ENCODE data around the gene VTA1. TPM values are rescaled to one million over a fixed set of nuclear protein-coding genes. Genes with fewer than 3 reads are reported as not detected.
"Not testable (repeated sequence)": the region's sequence is repeated elsewhere in the genome, so short reads cannot be mapped to it uniquely, and the experiment has no call there.

The VTA1 gene
- total RNA-seq, 1 experiment from 2014 or later: 90.8 TPM

DNA sequence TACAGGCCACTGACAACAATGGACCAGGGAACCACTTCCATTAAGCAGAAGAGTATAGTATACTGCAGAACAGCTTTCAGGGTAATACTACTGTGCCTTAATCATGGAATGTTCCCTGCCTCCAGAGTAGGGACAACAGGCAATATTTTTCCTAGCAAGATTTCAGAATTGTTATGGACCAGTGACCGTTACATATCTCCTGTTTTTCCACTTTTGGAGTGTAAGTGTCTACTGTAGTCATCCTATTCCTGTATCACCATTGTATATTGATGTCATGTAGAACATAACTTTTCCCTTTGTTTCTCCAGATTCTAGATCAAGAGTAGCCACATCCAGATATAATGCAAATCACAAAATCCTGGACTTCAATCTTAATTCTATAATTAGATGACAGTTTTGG, 16.2 kb upstream of the VTA1 start:
- Histone ChIP-seq H3K27ac (ENCODE audit: low read length) (no peak overlapping the region), H3K36me3 (ENCODE audit: insufficient read depth, low read length) (no peaks in the 10 kb centered on the region), H3K4me2 (ENCODE audit: low read depth, low read length, poor library complexity, severe bottlenecking) (no peak overlapping the region), H3K9me3 (ENCODE audit: low read length) (no peaks in the 10 kb centered on the region), H3K27me3 (ENCODE audit: low read length) (no peaks in the 10 kb centered on the region), H3K4me1 (ENCODE audit: low read length) (no peaks in the 10 kb centered on the region), H3K79me2 (ENCODE audit: low read length) (no peaks in the 10 kb centered on the region), H2AFZ (ENCODE audit: low read length) (no peak overlapping the region), H3K9me2 (replicated peaks; ENCODE audit: insufficient read depth, low read length) (no peaks in the 10 kb centered on the region), H3K9ac (ENCODE audit: low read length) (no peak overlapping the region), H4K20me1 (ENCODE audit: insufficient read depth, low read depth, low read length) (no peaks in the 10 kb centered on the region), H3K4me3 (ENCODE audit: low read length) (no peak overlapping the region)
- no peak for DNase-seq

DNA sequence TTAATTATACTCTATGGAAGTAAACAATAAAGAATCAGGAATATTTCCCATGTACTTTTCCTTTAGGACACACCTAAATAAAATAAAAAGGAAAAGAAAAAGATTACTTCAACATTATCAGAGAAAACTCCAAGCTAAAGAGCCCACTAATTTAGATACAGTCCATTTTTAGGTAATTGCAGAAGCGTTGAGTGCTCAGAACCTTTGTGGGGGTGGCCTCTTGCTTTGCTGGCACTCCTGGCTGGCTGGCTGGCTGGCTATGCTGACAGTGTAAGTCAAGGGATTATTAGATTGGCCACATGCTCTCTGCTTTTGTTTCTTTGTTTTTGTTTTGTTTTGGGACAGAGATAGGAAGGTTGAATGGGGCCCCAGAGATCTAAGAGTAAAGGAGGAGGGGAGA, 14.4 kb upstream of the VTA1 start, which contains the start of gene GJE1:
TSS of gene GJE1 (plus strand) at position 301 of the 400 bp plus-strand sequence. CDS start 234 bp downstream, outside the sequence.
- H3K27ac ChIP-seq (ENCODE audit: low read length): no peak within 1 kb of the TSS
- no peaks in the 10 kb centered on the region for H3K9me2 ChIP-seq (replicated peaks; ENCODE audit: insufficient read depth, low read length)
- no peaks in the 10 kb centered on the region for H3K27me3 ChIP-seq (ENCODE audit: low read length)
- H2AFZ ChIP-seq (ENCODE audit: low read length): no peak within 1 kb of the TSS
- H3K79me2 ChIP-seq (ENCODE audit: low read length): no peaks in the 10 kb centered on the region
- no peak within 1 kb of the TSS for H3K4me2 ChIP-seq (ENCODE audit: low read depth, low read length, poor library complexity, severe bottlenecking)
- no peaks in the 10 kb centered on the region for H3K36me3 ChIP-seq (ENCODE audit: insufficient read depth, low read length)
- no peak within 1 kb of the TSS for H3K9ac ChIP-seq (ENCODE audit: low read length)
- H3K9me3 ChIP-seq (ENCODE audit: low read length): no peaks in the 10 kb centered on the region
- no peaks in the 10 kb centered on the region for H3K4me1 ChIP-seq (ENCODE audit: low read length)
- no peak for DNase-seq
- no peaks in the 10 kb centered on the region for H4K20me1 ChIP-seq (ENCODE audit: insufficient read depth, low read depth, low read length)
- no peak within 1 kb of the TSS for H3K4me3 ChIP-seq (ENCODE audit: low read length)

GRCh38 chr6:142138876-142139275, 8.2 kb upstream of the VTA1 start:
- Histone ChIP-seq H3K27ac (ENCODE audit: low read length) (no peak overlapping the region), H3K79me2 (ENCODE audit: low read length) (no peaks in the 10 kb centered on the region), H3K9me2 (replicated peaks; ENCODE audit: insufficient read depth, low read length) (no peaks in the 10 kb centered on the region), H3K4me2 (ENCODE audit: low read depth, low read length, poor library complexity, severe bottlenecking) (no peak overlapping the region), H4K20me1 (ENCODE audit: insufficient read depth, low read depth, low read length) (no peaks in the 10 kb centered on the region), H3K9me3 (ENCODE audit: low read length) (no peaks in the 10 kb centered on the region), H3K4me1 (ENCODE audit: low read length) (no peaks in the 10 kb centered on the region), H3K36me3 (ENCODE audit: insufficient read depth, low read length) (no peaks in the 10 kb centered on the region), H2AFZ (ENCODE audit: low read length) (no peak overlapping the region), H3K4me3 (ENCODE audit: low read length) (no peak overlapping the region), H3K9ac (ENCODE audit: low read length) (no peak overlapping the region), H3K27me3 (ENCODE audit: low read length) (no peaks in the 10 kb centered on the region)
- DNase-seq: no peak

DNA sequence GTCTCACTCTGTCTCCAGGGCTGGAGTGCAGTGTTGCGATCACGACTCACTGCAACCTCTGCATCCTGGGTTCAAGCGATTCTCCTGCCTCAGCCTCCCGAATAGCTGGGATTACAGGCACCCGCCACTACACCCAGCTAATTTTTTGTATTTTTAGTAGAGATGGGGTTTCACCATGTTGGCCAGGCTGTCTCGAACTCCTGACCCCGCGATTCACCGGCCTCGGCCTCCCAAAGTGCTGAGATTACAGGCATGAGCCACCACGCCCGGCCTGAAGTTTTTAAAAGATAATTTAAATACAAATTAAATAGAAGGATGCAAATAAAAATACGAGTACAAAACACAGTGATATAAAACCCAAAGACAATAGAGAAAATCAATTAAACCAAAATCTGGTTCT, 5.5 kb upstream of the VTA1 start:
- H3K9me2 ChIP-seq (replicated peaks; ENCODE audit: insufficient read depth, low read length); H2AFZ ChIP-seq (ENCODE audit: low read length); H3K4me3 ChIP-seq (ENCODE audit: low read length); H3K9ac ChIP-seq (ENCODE audit: low read length); H3K4me2 ChIP-seq (ENCODE audit: low read depth, low read length, poor library complexity, severe bottlenecking); H3K79me2 ChIP-seq (ENCODE audit: low read length); H3K9me3 ChIP-seq (ENCODE audit: low read length); DNase-seq; H3K36me3 ChIP-seq (ENCODE audit: insufficient read depth, low read length); H3K27ac ChIP-seq (ENCODE audit: low read length); H3K27me3 ChIP-seq (ENCODE audit: low read length); H4K20me1 ChIP-seq (ENCODE audit: insufficient read depth, low read depth, low read length): not testable (repeated sequence)
- peaks cover 12% of the 10 kb centered on the region for H3K4me1 ChIP-seq (ENCODE audit: low read length)

DNA sequence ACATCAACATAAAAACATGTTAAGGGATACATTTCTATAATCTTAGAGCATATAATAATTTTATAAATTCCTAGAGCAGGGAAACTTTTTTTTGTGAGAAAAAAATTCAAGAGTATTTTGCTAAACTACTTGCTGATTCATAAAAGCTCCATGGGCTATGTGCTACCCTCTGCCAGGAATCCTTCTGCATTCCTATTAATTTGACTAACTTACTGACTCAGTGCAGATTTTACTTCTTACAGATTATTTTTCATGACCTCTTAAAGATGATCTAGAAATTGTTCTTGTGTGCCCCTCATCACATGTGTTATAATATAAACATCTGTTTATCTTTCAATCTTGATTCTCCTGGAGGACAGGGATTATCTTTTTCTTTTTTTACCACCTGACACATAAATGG, 5.7 kb downstream of the VTA1 start:
- Histone ChIP-seq H3K9ac (ENCODE audit: low read length) (no peak overlapping the region), H3K79me2 (ENCODE audit: low read length) (peaks cover 99% of the 10 kb centered on the region), H3K4me3 (ENCODE audit: low read length) (no peak overlapping the region), H3K27me3 (ENCODE audit: low read length) (no peaks in the 10 kb centered on the region), H3K9me3 (ENCODE audit: low read length) (no peaks in the 10 kb centered on the region), H3K4me1 (ENCODE audit: low read length) (peaks cover 59% of the 10 kb centered on the region), H3K27ac (ENCODE audit: low read length) (peak overlapping the region; percentile 2; the same call in 1 of the 2 replicates), H3K4me2 (ENCODE audit: low read depth, low read length, poor library complexity, severe bottlenecking) (peak overlapping the region; percentile 25), H3K9me2 (replicated peaks; ENCODE audit: insufficient read depth, low read length) (no peaks in the 10 kb centered on the region), H2AFZ (ENCODE audit: low read length) (no peak overlapping the region), H3K36me3 (ENCODE audit: insufficient read depth, low read length) (peaks cover 14% of the 10 kb centered on the region), H4K20me1 (ENCODE audit: insufficient read depth, low read depth, low read length) (peaks cover 12% of the 10 kb centered on the region; the same call in 1 of the 2 replicates)
- DNase-seq: no peak

DNA sequence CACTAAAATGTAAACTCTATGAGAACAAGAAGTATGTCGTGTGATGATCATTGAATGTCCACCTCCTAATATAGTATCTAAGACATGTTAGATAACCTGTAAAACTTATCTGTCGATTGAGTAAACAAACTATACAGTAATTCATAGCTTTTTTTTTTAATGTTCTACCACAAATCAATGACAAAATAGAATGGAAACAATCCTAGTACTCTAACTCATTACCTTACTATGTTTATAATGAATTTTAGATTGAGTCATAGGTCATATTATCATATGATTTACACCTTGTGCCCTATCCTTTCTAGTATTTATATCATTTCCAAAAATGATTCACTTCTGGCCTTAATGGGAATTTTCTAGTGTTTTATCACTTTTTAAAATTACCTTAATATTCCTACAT, 6.1 kb downstream of the VTA1 start:
- H4K20me1 ChIP-seq (ENCODE audit: insufficient read depth, low read depth, low read length): peaks cover 8% of the 10 kb centered on the region; the same call in 1 of the 2 replicates
- H3K27ac ChIP-seq (ENCODE audit: low read length): peak overlapping the region; percentile 2; the same call in 1 of the 2 replicates
- no peak overlapping the region for H3K4me3 ChIP-seq (ENCODE audit: low read length)
- H3K4me1 ChIP-seq (ENCODE audit: low read length): peaks cover 54% of the 10 kb centered on the region
- no peak overlapping the region for H2AFZ ChIP-seq (ENCODE audit: low read length)
- H3K36me3 ChIP-seq (ENCODE audit: insufficient read depth, low read length): peaks cover 14% of the 10 kb centered on the region
- H3K4me2 ChIP-seq (ENCODE audit: low read depth, low read length, poor library complexity, severe bottlenecking): peak overlapping the region; percentile 25
- H3K9me2 ChIP-seq (replicated peaks; ENCODE audit: insufficient read depth, low read length): no peaks in the 10 kb centered on the region
- peaks cover 99% of the 10 kb centered on the region for H3K79me2 ChIP-seq (ENCODE audit: low read length)
- DNase-seq: no peak
- H3K27me3 ChIP-seq (ENCODE audit: low read length): no peaks in the 10 kb centered on the region
- H3K9ac ChIP-seq (ENCODE audit: low read length): no peak overlapping the region
- H3K9me3 ChIP-seq (ENCODE audit: low read length): no peaks in the 10 kb centered on the region

- Histone ChIP-seq H3K36me3 (ENCODE audit: insufficient read depth, low read length) (peaks cover 13% of the 10 kb centered on the region), H3K4me3 (ENCODE audit: low read length) (no peak overlapping the region), H3K79me2 (ENCODE audit: low read length) (peaks cover 98% of the 10 kb centered on the region), H3K9me3 (ENCODE audit: low read length) (no peaks in the 10 kb centered on the region), H3K4me2 (ENCODE audit: low read depth, low read length, poor library complexity, severe bottlenecking) (peak overlapping the region; percentile 60), H3K27me3 (ENCODE audit: low read length) (no peaks in the 10 kb centered on the region), H3K9me2 (replicated peaks; ENCODE audit: insufficient read depth, low read length) (no peaks in the 10 kb centered on the region), H2AFZ (ENCODE audit: low read length) (no peak overlapping the region), H4K20me1 (ENCODE audit: insufficient read depth, low read depth, low read length) (peaks cover 3% of the 10 kb centered on the region; the same call in 1 of the 2 replicates), H3K4me1 (ENCODE audit: low read length) (peaks cover 43% of the 10 kb centered on the region), H3K9ac (ENCODE audit: low read length) (no peak overlapping the region), H3K27ac (ENCODE audit: low read length) (peak overlapping the region; percentile 82)
- no peak for DNase-seq
Observed at GRCh38 chr6:142154336-142154735, 7.3 kb downstream of the VTA1 start.

DNA sequence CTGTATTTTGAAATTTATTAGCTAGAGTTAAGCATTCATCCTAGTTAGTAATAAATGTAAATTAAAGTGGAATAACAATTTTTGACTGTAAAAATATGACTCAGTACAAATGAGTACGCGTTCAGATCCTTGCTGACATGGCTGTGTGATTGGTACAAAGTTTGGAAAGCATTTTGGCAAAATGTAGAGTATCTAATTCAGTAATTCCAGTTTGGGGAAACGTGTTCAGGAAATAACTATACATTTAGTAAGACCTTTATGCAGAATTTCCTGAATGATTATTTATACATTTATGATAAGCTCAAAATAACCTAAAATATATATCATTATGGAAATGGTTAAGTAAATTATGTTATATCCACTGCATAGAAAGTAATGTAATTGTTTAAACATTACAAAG, 8.0 kb downstream of the VTA1 start:
- Histone ChIP-seq H2AFZ (ENCODE audit: low read length) (no peak overlapping the region), H3K4me2 (ENCODE audit: low read depth, low read length, poor library complexity, severe bottlenecking) (peak overlapping the region; percentile 60), H3K9me3 (ENCODE audit: low read length) (no peaks in the 10 kb centered on the region), H3K27ac (ENCODE audit: low read length) (peak overlapping the region; percentile 82), H4K20me1 (ENCODE audit: insufficient read depth, low read depth, low read length) (peaks cover 3% of the 10 kb centered on the region; the same call in 1 of the 2 replicates), H3K9ac (ENCODE audit: low read length) (0 out of 2 replicates have a peak overlapping the region, but pooled peaks have one; percentile 13), H3K4me3 (ENCODE audit: low read length) (0 out of 2 replicates have a peak overlapping the region, but pooled peaks have one; percentile 44), H3K36me3 (ENCODE audit: insufficient read depth, low read length) (peaks cover 7% of the 10 kb centered on the region), H3K9me2 (replicated peaks; ENCODE audit: insufficient read depth, low read length) (no peaks in the 10 kb centered on the region), H3K4me1 (ENCODE audit: low read length) (peaks cover 38% of the 10 kb centered on the region), H3K27me3 (ENCODE audit: low read length) (no peaks in the 10 kb centered on the region), H3K79me2 (ENCODE audit: low read length) (peaks cover 97% of the 10 kb centered on the region)
- no peak for DNase-seq
